BJ (cell line): ENCODE results near the gene PKMYT1. TPM values are rescaled to one million over a fixed set of nuclear protein-coding genes. Genes with fewer than 3 reads are reported as not detected.

Experiments
- CTCF ChIA-PET: fragments of 350-600 bp; formaldehyde crosslinking; extraction: SDS; loops from one replicate; lab custom pipeline; 2021; ENCODE audit warnings: antibody characterized with exemption, inconsistent platforms; lab: Yijun Ruan, JAX
- POLR2A ChIA-PET: fragments of 300-600 bp; sonication (Branson Sonifier 250); formaldehyde crosslinking; extraction: SDS; loops from one replicate; lab custom pipeline; 2021; ENCODE audit warnings: antibody characterized with exemption; lab: Charles Lee
- DNase-seq: peaks from one replicate; pipeline ENCODE4 v3.0.0-alpha.2; 2011; ENCODE audit warnings: low read depth
- H3K27me3 ChIP-seq: 2 replicates; pipeline ENCODE4 v1.6.0; 2011; ENCODE audit warnings: low read length; ENCODE audit not compliant: control insufficient read depth, insufficient read depth
- H3K36me3 ChIP-seq: 2 replicates; pipeline ENCODE4 v1.5.1; 2011; ENCODE audit warnings: low read length; ENCODE audit not compliant: control insufficient read depth, insufficient read depth
- H3K4me3 ChIP-seq: 2 replicates; pipeline ENCODE4 v1.5.1; 2011; ENCODE audit warnings: low read depth, mild to moderate bottlenecking, control low read depth, low read length
- polyA plus RNA-seq: library from polyadenylated mRNA; depleted of rRNA; stranded (reverse); fragments of >200 nt; gene quantifications from 2 replicates; pipeline ENCODE4 v1.2.3, GENCODE V29; 2011
- TF ChIP-seq, protein P1 (sequence below): IDR thresholded peaks from 2 replicates; pipeline ENCODE4 v1.5.1; 2011; ENCODE audit warnings: low read depth, mild to moderate bottlenecking, control low read depth, inconsistent platforms, low read length, moderate library complexity; ENCODE audit not compliant: insufficient read depth

PKMYT1 gene
- polyA plus RNA-seq, 1 experiment = 6.9 TPM

DNA sequence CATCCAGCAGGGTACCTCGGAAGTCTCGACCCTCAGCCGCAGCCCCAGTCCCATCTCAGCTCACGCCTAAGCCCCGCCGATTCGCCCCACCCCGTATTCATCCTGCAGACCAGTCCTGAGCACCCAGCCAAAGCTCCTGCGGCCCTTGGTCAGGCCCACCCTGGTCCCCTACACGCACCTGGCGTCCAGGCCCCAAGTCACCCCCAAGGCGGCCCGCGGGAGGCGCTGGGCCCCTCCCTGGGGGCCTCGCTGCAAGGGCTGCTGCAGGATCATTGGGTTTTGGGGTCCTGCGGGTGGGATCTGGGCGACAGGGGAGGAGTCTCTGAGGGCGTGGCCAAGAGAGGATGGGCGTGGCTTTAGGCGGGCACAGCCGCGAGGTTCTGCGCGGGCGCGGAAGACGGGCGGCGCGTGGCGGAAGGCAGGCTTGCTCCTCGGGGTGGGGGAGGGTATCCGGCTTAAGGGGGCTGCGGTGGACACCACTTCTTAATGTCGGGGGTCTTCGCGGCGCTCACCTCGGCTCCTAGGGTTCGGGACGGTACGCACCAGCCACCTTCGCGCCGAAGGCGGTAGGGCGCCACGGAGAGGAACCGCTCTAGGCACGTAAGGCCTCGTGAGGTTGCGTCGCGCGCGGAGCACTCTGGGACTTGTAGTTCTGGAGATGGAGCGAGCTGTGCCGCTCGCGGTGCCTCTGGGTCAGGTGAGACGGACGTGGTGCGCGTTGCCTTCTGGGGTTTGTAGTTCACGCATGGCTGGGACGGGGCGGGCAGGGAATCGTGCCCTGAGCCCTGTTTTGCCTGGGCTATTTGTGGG lies 43.6 kb upstream of the PKMYT1 start, which contains the start of the genes HCFC1R1 and THOC6:
Gene HCFC1R1, minus strand, starts transcription at position 274 of the 810 bp plus-strand sequence. Its CDS starts 1 bp downstream, at position 273.
Gene THOC6, plus strand, starts transcription at position 367 of the 810 bp plus-strand sequence. Its CDS starts 292 bp downstream, at position 659.
- TF ChIP-seq, protein P1, sequence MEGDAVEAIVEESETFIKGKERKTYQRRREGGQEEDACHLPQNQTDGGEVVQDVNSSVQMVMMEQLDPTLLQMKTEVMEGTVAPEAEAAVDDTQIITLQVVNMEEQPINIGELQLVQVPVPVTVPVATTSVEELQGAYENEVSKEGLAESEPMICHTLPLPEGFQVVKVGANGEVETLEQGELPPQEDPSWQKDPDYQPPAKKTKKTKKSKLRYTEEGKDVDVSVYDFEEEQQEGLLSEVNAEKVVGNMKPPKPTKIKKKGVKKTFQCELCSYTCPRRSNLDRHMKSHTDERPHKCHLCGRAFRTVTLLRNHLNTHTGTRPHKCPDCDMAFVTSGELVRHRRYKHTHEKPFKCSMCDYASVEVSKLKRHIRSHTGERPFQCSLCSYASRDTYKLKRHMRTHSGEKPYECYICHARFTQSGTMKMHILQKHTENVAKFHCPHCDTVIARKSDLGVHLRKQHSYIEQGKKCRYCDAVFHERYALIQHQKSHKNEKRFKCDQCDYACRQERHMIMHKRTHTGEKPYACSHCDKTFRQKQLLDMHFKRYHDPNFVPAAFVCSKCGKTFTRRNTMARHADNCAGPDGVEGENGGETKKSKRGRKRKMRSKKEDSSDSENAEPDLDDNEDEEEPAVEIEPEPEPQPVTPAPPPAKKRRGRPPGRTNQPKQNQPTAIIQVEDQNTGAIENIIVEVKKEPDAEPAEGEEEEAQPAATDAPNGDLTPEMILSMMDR = no peak
- POLR2A ChIA-PET = interaction anchor here (0.5 kb wide), 1 partner anchor 76 kb away, joined by 4 read pairs; no protein-coding TSS in a partner anchor
- Histone ChIP-seq H3K36me3 (peaks cover 28% of the 10 kb centered on the region), H3K27me3 (peaks cover under 1% of the 10 kb centered on the region; the same call in 1 of the 2 replicates), H3K4me3 (peak within 1 kb of the TSS; percentile 59)
- peak; percentile 88 for DNase-seq
- CTCF ChIA-PET = interaction anchor here (0.8 to 6.3 kb wide), 6 partner anchors 8 to 106 kb away, joined by 3 to 78 read pairs (median 4); partner anchors contain the start of gene CLDN9

GRCh38 chr16:3023415-3023668 lies 43.1 kb upstream of the PKMYT1 start:
- ChIA-PET POLR2A (interaction anchor here (0.5 kb wide), 1 partner anchor 502 kb away, joined by 3 read pairs; no protein-coding TSS in a partner anchor), CTCF (interaction anchor here (0.8 to 6.3 kb wide), 6 partner anchors 8 to 155 kb away, joined by 3 to 78 read pairs (median 4); no protein-coding TSS in a partner anchor)
- H3K4me3 ChIP-seq = peak overlapping the region; percentile 59
- DNase-seq = peak; percentile 49
- H3K27me3 ChIP-seq = no peaks in the 10 kb centered on the region
- peaks cover 28% of the 10 kb centered on the region for H3K36me3 ChIP-seq
- TF ChIP-seq, protein P1 = no peak

- no peak for DNase-seq
- TF ChIP-seq, protein P1 = no peak
- H3K36me3 ChIP-seq = peaks cover 28% of the 10 kb centered on the region
- ChIA-PET POLR2A (interaction anchor here (0.5 kb wide), 1 partner anchor 502 kb away, joined by 3 read pairs; no protein-coding TSS in a partner anchor), CTCF (interaction anchor here (0.8 to 6.3 kb wide), 7 partner anchors 9 to 155 kb away, joined by 3 to 78 read pairs (median 5); no protein-coding TSS in a partner anchor)
- peak overlapping the region; percentile 59 for H3K4me3 ChIP-seq
- H3K27me3 ChIP-seq = no peaks in the 10 kb centered on the region
Measured at GRCh38 chr16:3022684-3023414, 42.6 kb upstream of the PKMYT1 start.

DNA sequence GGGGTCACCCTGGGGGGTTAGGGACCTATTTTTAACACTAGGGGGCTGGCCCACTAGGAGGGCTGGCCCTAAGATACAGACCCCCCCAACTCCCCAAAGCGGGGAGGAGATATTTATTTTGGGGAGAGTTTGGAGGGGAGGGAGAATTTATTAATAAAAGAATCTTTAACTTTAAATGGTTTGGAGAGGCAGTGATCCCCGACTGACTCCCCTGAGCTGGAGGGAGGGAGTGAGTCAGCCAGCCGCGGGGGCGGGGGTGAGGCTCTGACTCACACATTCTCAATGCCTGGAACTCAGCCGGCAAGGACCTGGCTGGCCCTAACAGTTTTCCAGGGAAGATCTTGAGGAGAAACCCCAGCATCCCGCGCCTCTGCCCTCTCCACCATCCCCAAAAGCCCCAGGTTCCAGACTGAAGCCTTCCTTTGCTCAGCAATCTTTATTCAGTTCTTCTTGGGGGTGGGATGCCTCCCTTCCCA lies 42.0 kb upstream of the PKMYT1 start:
- H3K36me3 ChIP-seq = peaks cover 26% of the 10 kb centered on the region
- DNase-seq = peak; percentile 75
- ChIA-PET POLR2A (interaction anchor here (0.6 to 1.0 kb wide), 2 partner anchors 113 to 702 kb away, joined by 4 to 15 read pairs; partner anchors contain the start of gene ZNF213), CTCF (interaction anchor here (1.2 to 6.3 kb wide), 6 partner anchors 9 to 154 kb away, joined by 4 to 78 read pairs (median 10); no protein-coding TSS in a partner anchor)
- TF ChIP-seq, protein P1 = no peak
- no peaks in the 10 kb centered on the region for H3K27me3 ChIP-seq
- peak overlapping the region; percentile 97 for H3K4me3 ChIP-seq
